HG03025 (cell line): Measurements from ENCODE around the gene BMAL1.
"Not testable (repeated sequence)": the region's sequence is repeated elsewhere in the genome, so short reads cannot be mapped to it uniquely, and the experiment has no call there.

ENCODE experiments used
- ATAC-seq: cut with Tn5 transposase; IDR thresholded peaks from one replicate; pipeline ENCODE4 v1.9.1; 2021; ENCODE audit warnings: mild to moderate bottlenecking, moderate library complexity; ENCODE audit not compliant: unreplicated experiment, low FRiP score

The BMAL1 gene

GRCh38 chr11:13368041-13368446 lies 90.5 kb downstream of the BMAL1 start:
- ATAC-seq, result no peak

- no peak for ATAC-seq
Measured at GRCh38 chr11:13373216-13373615, 95.6 kb downstream of the BMAL1 start.

- ATAC-seq, result no peak
Measured at GRCh38 chr11:13375798-13376197, 98.2 kb downstream of the BMAL1 start.

- ATAC-seq, result no peak
Measured at GRCh38 chr11:13376402-13376801, 98.8 kb downstream of the BMAL1 start.

GRCh38 chr11:13376838-13377237 lies 99.2 kb downstream of the BMAL1 start:
- no peak for ATAC-seq

GRCh38 chr11:13378316-13378715 lies 100.7 kb downstream of the BMAL1 start:
- no peak for ATAC-seq

- ATAC-seq, result no peak
Measured at GRCh38 chr11:13380731-13381130, 103.1 kb downstream of the BMAL1 start.

- ATAC-seq, result no peak
Measured at GRCh38 chr11:13382751-13383150, 105.2 kb downstream of the BMAL1 start.

- ATAC-seq, result no peak
Measured at GRCh38 chr11:13384908-13385640, 107.5 kb downstream of the BMAL1 start.

- no peak for ATAC-seq
Measured at GRCh38 chr11:13386567-13386966, 109.0 kb downstream of the BMAL1 start.

GRCh38 chr11:13388741-13389140 lies 111.2 kb downstream of the BMAL1 start:
- ATAC-seq, result no peak

GRCh38 chr11:13391217-13391616 lies 113.6 kb downstream of the BMAL1 start:
- ATAC-seq, result no peak

- ATAC-seq, result not testable (repeated sequence)
Measured at GRCh38 chr11:13398335-13398734, 120.7 kb downstream of the BMAL1 start.

GRCh38 chr11:13405220-13405619 lies 127.6 kb downstream of the BMAL1 start:
- ATAC-seq, result no peak

GRCh38 chr11:13415201-13415600 lies 137.6 kb downstream of the BMAL1 start:
- ATAC-seq, result no peak

- ATAC-seq, result no peak
Measured at GRCh38 chr11:13421561-13421960, 144.0 kb downstream of the BMAL1 start.

- no peak for ATAC-seq
Measured at GRCh38 chr11:13423372-13423771, 145.8 kb downstream of the BMAL1 start.

GRCh38 chr11:13427440-13427839 lies 149.8 kb downstream of the BMAL1 start:
- no peak for ATAC-seq

- ATAC-seq, result no peak
Measured at GRCh38 chr11:13429288-13429687, 151.7 kb downstream of the BMAL1 start.

- no peak for ATAC-seq
Measured at GRCh38 chr11:13429836-13430235, 152.2 kb downstream of the BMAL1 start.

- ATAC-seq, result no peak
Measured at GRCh38 chr11:13433437-13433836, 155.8 kb downstream of the BMAL1 start.
